ENCODE measurements around the gene OR1J1.

DNA sequence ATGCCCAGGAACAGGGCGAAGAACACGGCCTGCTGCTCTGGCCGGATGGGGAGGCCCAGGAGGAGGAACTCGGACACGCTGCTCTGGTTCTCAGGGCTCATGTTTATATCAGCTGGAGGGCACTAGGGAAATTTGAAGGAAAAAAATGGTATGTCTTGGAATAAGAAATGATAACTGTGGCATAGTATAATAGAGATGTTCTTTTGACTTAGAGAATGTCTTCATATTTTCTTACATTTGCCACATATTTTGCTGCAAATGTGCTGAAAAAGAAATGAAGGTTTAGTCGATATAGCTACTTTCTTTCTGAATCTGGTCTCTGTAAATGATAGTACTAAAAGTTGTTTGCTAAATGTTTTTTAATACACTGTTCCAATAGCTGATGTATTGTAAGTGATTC lies at the start of gene OR1J1:
- TF ChIP-seq, protein P1, sequence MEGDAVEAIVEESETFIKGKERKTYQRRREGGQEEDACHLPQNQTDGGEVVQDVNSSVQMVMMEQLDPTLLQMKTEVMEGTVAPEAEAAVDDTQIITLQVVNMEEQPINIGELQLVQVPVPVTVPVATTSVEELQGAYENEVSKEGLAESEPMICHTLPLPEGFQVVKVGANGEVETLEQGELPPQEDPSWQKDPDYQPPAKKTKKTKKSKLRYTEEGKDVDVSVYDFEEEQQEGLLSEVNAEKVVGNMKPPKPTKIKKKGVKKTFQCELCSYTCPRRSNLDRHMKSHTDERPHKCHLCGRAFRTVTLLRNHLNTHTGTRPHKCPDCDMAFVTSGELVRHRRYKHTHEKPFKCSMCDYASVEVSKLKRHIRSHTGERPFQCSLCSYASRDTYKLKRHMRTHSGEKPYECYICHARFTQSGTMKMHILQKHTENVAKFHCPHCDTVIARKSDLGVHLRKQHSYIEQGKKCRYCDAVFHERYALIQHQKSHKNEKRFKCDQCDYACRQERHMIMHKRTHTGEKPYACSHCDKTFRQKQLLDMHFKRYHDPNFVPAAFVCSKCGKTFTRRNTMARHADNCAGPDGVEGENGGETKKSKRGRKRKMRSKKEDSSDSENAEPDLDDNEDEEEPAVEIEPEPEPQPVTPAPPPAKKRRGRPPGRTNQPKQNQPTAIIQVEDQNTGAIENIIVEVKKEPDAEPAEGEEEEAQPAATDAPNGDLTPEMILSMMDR (conservative IDR thresholded peaks at IDR 0.05), result no peak
- no peak for TF ChIP-seq ZFX (IDR thresholded peaks at IDR 0.05)
